ENCODE results near the gene KIAA1328.

KIAA1328 gene

GRCh38 chr18:36786686-36787085, 42.2 kb upstream of the KIAA1328 start:
- no peaks in the 10 kb centered on the region for H3K27me3 ChIP-seq (ENCODE audit: insufficient read depth, poor library complexity, severe bottlenecking)
- no peak for DNase-seq (ENCODE audit: low read depth in 1 of 2, low spot score in 1 of 2)

DNA sequence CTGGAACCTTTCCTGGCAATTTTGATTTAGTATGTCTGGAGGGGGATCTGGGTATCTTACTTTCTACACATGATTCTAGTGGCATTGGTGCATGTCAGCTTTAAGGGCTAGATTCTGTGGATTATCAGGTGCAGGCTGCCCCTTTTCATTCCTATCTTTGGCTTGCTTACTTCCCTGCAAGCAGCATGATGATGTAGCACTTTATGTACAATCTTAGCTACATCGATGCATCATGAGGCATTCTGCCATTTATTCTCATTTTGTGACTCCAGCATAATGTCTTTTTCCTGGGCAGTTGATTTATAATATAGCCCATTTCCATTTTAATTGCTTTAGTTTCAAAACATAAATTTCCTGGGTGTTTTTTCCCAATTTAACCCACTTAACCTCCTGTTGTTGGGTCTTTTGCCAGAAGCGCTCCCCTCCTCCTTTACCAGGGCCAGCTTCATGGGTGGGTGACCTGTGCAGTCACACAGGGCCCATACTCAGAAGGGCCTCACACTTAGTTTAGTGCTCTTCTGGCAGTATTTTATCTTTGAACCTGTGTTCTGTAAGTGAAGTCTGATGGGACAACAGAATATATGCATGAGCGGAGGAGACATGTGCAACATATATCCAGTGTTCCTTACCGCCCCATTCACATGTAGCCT, 36.2 kb upstream of the KIAA1328 start:
- H3K27ac ChIP-seq (replicated peaks) = no peak overlapping the region
- H3K27me3 ChIP-seq (ENCODE audit: insufficient read depth, poor library complexity, severe bottlenecking) = no peaks in the 10 kb centered on the region
- H3K4me3 ChIP-seq (replicated peaks; ENCODE audit: insufficient read depth, low read length) = no peak overlapping the region
- DNase-seq (ENCODE audit: low read depth in 1 of 2, low spot score in 1 of 2) = no peak
- TF ChIP-seq SPI1 (IDR thresholded peaks at IDR 0.05; ENCODE audit: borderline replicate concordance, low read depth) (no peak), POLR2AphosphoS5 (IDR thresholded peaks at IDR 0.05; ENCODE audit: low read depth) (no peak), GABPA (IDR thresholded peaks at IDR 0.05; ENCODE audit: low read depth) (no peak), CTCF (IDR thresholded peaks at IDR 0.05; ENCODE audit: insufficient read depth, low read length) (no peak)
- TF ChIP-seq, protein P1, sequence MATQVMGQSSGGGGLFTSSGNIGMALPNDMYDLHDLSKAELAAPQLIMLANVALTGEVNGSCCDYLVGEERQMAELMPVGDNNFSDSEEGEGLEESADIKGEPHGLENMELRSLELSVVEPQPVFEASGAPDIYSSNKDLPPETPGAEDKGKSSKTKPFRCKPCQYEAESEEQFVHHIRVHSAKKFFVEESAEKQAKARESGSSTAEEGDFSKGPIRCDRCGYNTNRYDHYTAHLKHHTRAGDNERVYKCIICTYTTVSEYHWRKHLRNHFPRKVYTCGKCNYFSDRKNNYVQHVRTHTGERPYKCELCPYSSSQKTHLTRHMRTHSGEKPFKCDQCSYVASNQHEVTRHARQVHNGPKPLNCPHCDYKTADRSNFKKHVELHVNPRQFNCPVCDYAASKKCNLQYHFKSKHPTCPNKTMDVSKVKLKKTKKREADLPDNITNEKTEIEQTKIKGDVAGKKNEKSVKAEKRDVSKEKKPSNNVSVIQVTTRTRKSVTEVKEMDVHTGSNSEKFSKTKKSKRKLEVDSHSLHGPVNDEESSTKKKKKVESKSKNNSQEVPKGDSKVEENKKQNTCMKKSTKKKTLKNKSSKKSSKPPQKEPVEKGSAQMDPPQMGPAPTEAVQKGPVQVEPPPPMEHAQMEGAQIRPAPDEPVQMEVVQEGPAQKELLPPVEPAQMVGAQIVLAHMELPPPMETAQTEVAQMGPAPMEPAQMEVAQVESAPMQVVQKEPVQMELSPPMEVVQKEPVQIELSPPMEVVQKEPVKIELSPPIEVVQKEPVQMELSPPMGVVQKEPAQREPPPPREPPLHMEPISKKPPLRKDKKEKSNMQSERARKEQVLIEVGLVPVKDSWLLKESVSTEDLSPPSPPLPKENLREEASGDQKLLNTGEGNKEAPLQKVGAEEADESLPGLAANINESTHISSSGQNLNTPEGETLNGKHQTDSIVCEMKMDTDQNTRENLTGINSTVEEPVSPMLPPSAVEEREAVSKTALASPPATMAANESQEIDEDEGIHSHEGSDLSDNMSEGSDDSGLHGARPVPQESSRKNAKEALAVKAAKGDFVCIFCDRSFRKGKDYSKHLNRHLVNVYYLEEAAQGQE (IDR thresholded peaks at IDR 0.05; ENCODE audit: insufficient replicate concordance, low read depth) = no peak

More at GRCh38 chr18:36786686-36787085, 42.2 kb upstream of the KIAA1328 start:
- TF ChIP-seq GABPA (IDR thresholded peaks at IDR 0.05; ENCODE audit: low read depth) (no peak), SPI1 (IDR thresholded peaks at IDR 0.05; ENCODE audit: borderline replicate concordance, low read depth) (no peak), CTCF (IDR thresholded peaks at IDR 0.05; ENCODE audit: insufficient read depth, low read length) (no peak), POLR2AphosphoS5 (IDR thresholded peaks at IDR 0.05; ENCODE audit: low read depth) (no peak)
- TF ChIP-seq, protein P1 (IDR thresholded peaks at IDR 0.05; ENCODE audit: insufficient replicate concordance, low read depth) = no peak
- Histone ChIP-seq H3K4me3 (replicated peaks; ENCODE audit: insufficient read depth, low read length) (no peak overlapping the region), H3K27ac (replicated peaks) (no peak overlapping the region)

DNA sequence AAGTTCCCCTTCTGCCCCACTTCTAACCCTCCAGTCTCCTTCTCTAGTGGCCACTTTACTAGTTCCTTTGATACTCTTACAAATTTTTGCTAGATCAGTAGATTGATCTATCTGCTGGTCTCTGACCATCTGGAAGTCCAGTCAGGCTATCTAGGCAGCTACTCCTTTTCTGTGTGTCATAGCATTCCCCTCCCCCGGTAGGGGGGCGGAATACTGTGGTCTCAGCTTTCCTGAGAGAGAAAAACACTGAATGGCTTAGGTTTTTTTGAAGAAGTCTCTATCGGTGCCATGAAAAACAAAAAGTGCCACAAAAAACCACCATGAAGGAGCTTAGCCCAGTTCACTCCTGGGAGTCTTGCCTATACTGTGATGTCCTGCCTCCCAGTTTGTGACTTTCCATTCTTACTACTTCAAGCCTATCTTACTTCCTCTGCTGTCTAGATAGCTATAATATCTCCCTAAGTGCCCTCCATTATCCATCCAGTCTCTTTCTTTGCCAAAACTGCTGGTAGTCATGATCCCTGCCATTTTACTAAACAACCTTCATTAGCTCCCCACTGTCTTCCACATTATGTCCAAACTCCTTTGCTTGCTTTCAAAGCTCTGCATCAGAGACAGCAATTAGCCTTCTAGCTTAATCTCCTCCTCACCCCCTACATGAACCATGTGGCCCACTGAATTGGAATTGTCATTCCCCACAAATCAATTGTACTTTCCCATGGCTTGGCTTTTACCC, 30.0 kb upstream of the KIAA1328 start:
- Histone ChIP-seq H3K27me3 (ENCODE audit: insufficient read depth, poor library complexity, severe bottlenecking) (no peaks in the 10 kb centered on the region), H3K4me3 (replicated peaks; ENCODE audit: insufficient read depth, low read length) (no peak overlapping the region), H3K27ac (replicated peaks) (no peak overlapping the region)
- TF ChIP-seq GABPA (IDR thresholded peaks at IDR 0.05; ENCODE audit: low read depth) (no peak), POLR2AphosphoS5 (IDR thresholded peaks at IDR 0.05; ENCODE audit: low read depth) (no peak), CTCF (IDR thresholded peaks at IDR 0.05; ENCODE audit: insufficient read depth, low read length) (no peak), SPI1 (IDR thresholded peaks at IDR 0.05; ENCODE audit: borderline replicate concordance, low read depth) (no peak)
- TF ChIP-seq, protein P1 (IDR thresholded peaks at IDR 0.05; ENCODE audit: insufficient replicate concordance, low read depth) = no peak
- no peak for DNase-seq (ENCODE audit: low read depth in 1 of 2, low spot score in 1 of 2)
